Activated CD8-positive, alpha-beta memory T cell treated with anti-CD3 and anti-CD28 coated beads, Interleukin-2, amount 10 ng/mL, durations not matched to agents 7 days and 5 days (primary cell): ENCODE results near the gene PCNP. TPM values are rescaled to one million over a fixed set of nuclear protein-coding genes. Genes with fewer than 3 reads are reported as not detected.
"Not testable (repeated sequence)": the region's sequence is repeated elsewhere in the genome, so short reads cannot be mapped to it uniquely, and the experiment has no call there.

Source experiments
- ATAC-seq: fragments of 150-1000 bp; cut with Tn5 transposase; one replicate; pipeline ENCODE4 v1.10.0; 2021; ENCODE audit warnings: moderate library complexity
- CTCF ChIA-PET: fragments of 350-600 bp; sonication (Branson Sonifier 250); formaldehyde crosslinking; loops from one replicate; lab custom pipeline; 2021; ENCODE audit warnings: antibody characterized with exemption; lab: Charles Lee
- DNase-seq: peaks from one replicate; pipeline ENCODE4 v3.0.0-alpha.2; 2020
- H3K27ac Mint-ChIP-seq: one replicate; pipeline ENCODE4 v1.8.0; 2021; ENCODE audit warnings: mild to moderate bottlenecking, mixed read lengths
- H3K27me3 Mint-ChIP-seq: one replicate; pipeline ENCODE4 v1.8.0; 2021; ENCODE audit warnings: mixed read lengths
- H3K36me3 Mint-ChIP-seq: one replicate; pipeline ENCODE4 v1.8.0; 2021; ENCODE audit warnings: mild to moderate bottlenecking, mixed read lengths
- H3K4me1 Mint-ChIP-seq: one replicate; pipeline ENCODE4 v1.8.0; 2021; ENCODE audit warnings: mixed read lengths
- H3K4me3 Mint-ChIP-seq: one replicate; pipeline ENCODE4 v1.8.0; 2021; ENCODE audit warnings: mild to moderate bottlenecking, moderate library complexity, mixed read lengths
- H3K9me3 Mint-ChIP-seq: one replicate; pipeline ENCODE4 v1.8.0; 2022; ENCODE audit warnings: low read depth, mixed read lengths
- total RNA-seq, 2 experiments: library from RNA; stranded (reverse); gene quantifications; one replicate each; pipeline ENCODE4 v1.2.3, GENCODE V29; 2021

The PCNP gene
- total RNA-seq, 2 experiments from 2014 or later: 138 to 172 TPM

- Mint-ChIP-seq H3K9me3 (no peaks in the 10 kb centered on the region), H3K4me1 (peaks cover 11% of the 10 kb centered on the region), H3K4me3 (no peak overlapping the region), H3K36me3 (peaks cover 58% of the 10 kb centered on the region), H3K27ac (no peak overlapping the region), H3K27me3 (no peaks in the 10 kb centered on the region)
- ATAC-seq (no peak), DNase-seq (no peak)
- CTCF ChIA-PET: no interaction called here
Observed at GRCh38 chr3:101588616-101589015, 14.6 kb downstream of the PCNP start.

- DNase-seq (no peak), ATAC-seq (no peak)
- H3K27ac Mint-ChIP-seq: no peak overlapping the region
- CTCF ChIA-PET: no interaction called here
- peaks cover 52% of the 10 kb centered on the region for H3K36me3 Mint-ChIP-seq
- no peaks in the 10 kb centered on the region for H3K9me3 Mint-ChIP-seq
- H3K27me3 Mint-ChIP-seq: no peaks in the 10 kb centered on the region
- H3K4me1 Mint-ChIP-seq: peaks cover 4% of the 10 kb centered on the region
- H3K4me3 Mint-ChIP-seq: no peak overlapping the region
Observed at GRCh38 chr3:101591071-101591470, 17.1 kb downstream of the PCNP start.

GRCh38 chr3:101602731-101603130, 28.8 kb downstream of the PCNP start:
- H3K27ac Mint-ChIP-seq: no peak overlapping the region
- DNase-seq (no peak), ATAC-seq (no peak)
- no peaks in the 10 kb centered on the region for H3K9me3 Mint-ChIP-seq
- no peaks in the 10 kb centered on the region for H3K4me1 Mint-ChIP-seq
- CTCF ChIA-PET: interaction anchor here (0.6 kb wide), 1 partner anchor 1283 kb away, joined by 3 read pairs; no protein-coding TSS in a partner anchor
- no peaks in the 10 kb centered on the region for H3K27me3 Mint-ChIP-seq
- no peak overlapping the region for H3K4me3 Mint-ChIP-seq
- H3K36me3 Mint-ChIP-seq: peaks cover 18% of the 10 kb centered on the region

GRCh38 chr3:101603184-101603583, 29.2 kb downstream of the PCNP start:
- no peak for ATAC-seq
- CTCF ChIA-PET: no interaction called here
- Mint-ChIP-seq H3K27ac (no peak overlapping the region), H3K4me3 (no peak overlapping the region), H3K9me3 (no peaks in the 10 kb centered on the region), H3K27me3 (no peaks in the 10 kb centered on the region), H3K36me3 (peaks cover 18% of the 10 kb centered on the region), H3K4me1 (no peaks in the 10 kb centered on the region)
- no peak for DNase-seq

GRCh38 chr3:101605398-101605797, 31.4 kb downstream of the PCNP start:
- DNase-seq, H3K9me3 Mint-ChIP-seq, H3K4me1 Mint-ChIP-seq, H3K27ac Mint-ChIP-seq, ATAC-seq, CTCF ChIA-PET, H3K4me3 Mint-ChIP-seq, H3K27me3 Mint-ChIP-seq: not testable (repeated sequence)
- H3K36me3 Mint-ChIP-seq: peaks cover 14% of the 10 kb centered on the region

- no peak overlapping the region for H3K4me3 Mint-ChIP-seq
- H3K27me3 Mint-ChIP-seq: no peaks in the 10 kb centered on the region
- H3K4me1 Mint-ChIP-seq: no peaks in the 10 kb centered on the region
- H3K36me3 Mint-ChIP-seq: no peaks in the 10 kb centered on the region
- CTCF ChIA-PET: no interaction called here
- no peaks in the 10 kb centered on the region for H3K9me3 Mint-ChIP-seq
- ATAC-seq (no peak), DNase-seq (no peak)
- H3K27ac Mint-ChIP-seq: no peak overlapping the region
Observed at GRCh38 chr3:101611023-101611422, 37.0 kb downstream of the PCNP start.

- not testable (repeated sequence) for H3K27me3 Mint-ChIP-seq, H3K4me1 Mint-ChIP-seq
Observed at GRCh38 chr3:101613014-101613413, 39.0 kb downstream of the PCNP start.

GRCh38 chr3:101615525-101615924, 41.5 kb downstream of the PCNP start:
- CTCF ChIA-PET: no interaction called here
- Mint-ChIP-seq H3K27ac (no peak overlapping the region), H3K36me3 (no peaks in the 10 kb centered on the region), H3K4me1 (no peaks in the 10 kb centered on the region), H3K4me3 (no peak overlapping the region), H3K27me3 (no peaks in the 10 kb centered on the region), H3K9me3 (no peaks in the 10 kb centered on the region)
- ATAC-seq (no peak), DNase-seq (no peak)

More at GRCh38 chr3:101613014-101613413, 39.0 kb downstream of the PCNP start:
- H3K27ac Mint-ChIP-seq, H3K36me3 Mint-ChIP-seq, CTCF ChIA-PET, ATAC-seq, H3K4me3 Mint-ChIP-seq, DNase-seq, H3K9me3 Mint-ChIP-seq: not testable (repeated sequence)

- ATAC-seq (no peak), DNase-seq (no peak)
- Mint-ChIP-seq H3K4me3 (no peak overlapping the region), H3K27ac (no peak overlapping the region), H3K9me3 (no peaks in the 10 kb centered on the region), H3K4me1 (no peaks in the 10 kb centered on the region), H3K27me3 (no peaks in the 10 kb centered on the region), H3K36me3 (no peaks in the 10 kb centered on the region)
- CTCF ChIA-PET: no interaction called here
Observed at GRCh38 chr3:101617478-101617877, 43.5 kb downstream of the PCNP start.

- H3K36me3 Mint-ChIP-seq: no peaks in the 10 kb centered on the region
- no peaks in the 10 kb centered on the region for H3K9me3 Mint-ChIP-seq
- no peak overlapping the region for H3K4me3 Mint-ChIP-seq
Observed at GRCh38 chr3:101618726-101619125, 44.7 kb downstream of the PCNP start.

GRCh38 chr3:101619734-101620133, 45.8 kb downstream of the PCNP start:
- H3K9me3 Mint-ChIP-seq: peaks cover under 1% of the 10 kb centered on the region
- H3K36me3 Mint-ChIP-seq: no peaks in the 10 kb centered on the region
- no peak overlapping the region for H3K4me3 Mint-ChIP-seq
- ATAC-seq: no peak
- DNase-seq: no peak
- no peak overlapping the region for H3K27ac Mint-ChIP-seq
- no peaks in the 10 kb centered on the region for H3K4me1 Mint-ChIP-seq
- CTCF ChIA-PET: no interaction called here
- H3K27me3 Mint-ChIP-seq: no peaks in the 10 kb centered on the region

More at GRCh38 chr3:101618726-101619125, 44.7 kb downstream of the PCNP start:
- DNase-seq (no peak), ATAC-seq (no peak)
- CTCF ChIA-PET: no interaction called here
- H3K27ac Mint-ChIP-seq: no peak overlapping the region
- no peaks in the 10 kb centered on the region for H3K27me3 Mint-ChIP-seq
- no peaks in the 10 kb centered on the region for H3K4me1 Mint-ChIP-seq

GRCh38 chr3:101623656-101624055, 49.7 kb downstream of the PCNP start:
- no peaks in the 10 kb centered on the region for H3K4me1 Mint-ChIP-seq
- H3K27ac Mint-ChIP-seq: no peak overlapping the region
- DNase-seq: no peak
- no peaks in the 10 kb centered on the region for H3K36me3 Mint-ChIP-seq
- H3K9me3 Mint-ChIP-seq: peaks cover 5% of the 10 kb centered on the region
- no peak overlapping the region for H3K4me3 Mint-ChIP-seq
- CTCF ChIA-PET: no interaction called here
- H3K27me3 Mint-ChIP-seq: no peaks in the 10 kb centered on the region
- no peak for ATAC-seq

GRCh38 chr3:101624857-101625256, 50.9 kb downstream of the PCNP start:
- H3K27ac Mint-ChIP-seq: no peak overlapping the region
- H3K9me3 Mint-ChIP-seq: peaks cover 5% of the 10 kb centered on the region
- no peak overlapping the region for H3K4me3 Mint-ChIP-seq
- CTCF ChIA-PET: no interaction called here
- H3K27me3 Mint-ChIP-seq: no peaks in the 10 kb centered on the region
- no peak for ATAC-seq
- no peaks in the 10 kb centered on the region for H3K4me1 Mint-ChIP-seq
- DNase-seq: no peak
- no peaks in the 10 kb centered on the region for H3K36me3 Mint-ChIP-seq

GRCh38 chr3:101625879-101626278, 51.9 kb downstream of the PCNP start:
- DNase-seq: no peak
- CTCF ChIA-PET: no interaction called here
- Mint-ChIP-seq H3K36me3 (no peaks in the 10 kb centered on the region), H3K9me3 (peaks cover 5% of the 10 kb centered on the region), H3K27ac (no peak overlapping the region), H3K27me3 (no peaks in the 10 kb centered on the region), H3K4me3 (no peak overlapping the region), H3K4me1 (no peaks in the 10 kb centered on the region)
- ATAC-seq: no peak

- peaks cover 5% of the 10 kb centered on the region for H3K9me3 Mint-ChIP-seq
- no peak for DNase-seq
- no peak overlapping the region for H3K27ac Mint-ChIP-seq
- ATAC-seq: no peak
- H3K36me3 Mint-ChIP-seq: no peaks in the 10 kb centered on the region
- no peak overlapping the region for H3K4me3 Mint-ChIP-seq
- CTCF ChIA-PET: no interaction called here
- no peaks in the 10 kb centered on the region for H3K4me1 Mint-ChIP-seq
- H3K27me3 Mint-ChIP-seq: no peaks in the 10 kb centered on the region
Observed at GRCh38 chr3:101629219-101629618, 55.2 kb downstream of the PCNP start.
